Measurements from ENCODE around the gene SDC4. TPM values are rescaled to one million over a fixed set of nuclear protein-coding genes. Genes with fewer than 3 reads are reported as not detected.

SDC4 gene
- total and polyA plus RNA-seq, 7 experiments from 2014 or later, result 0.21 to 46.7 (median 0.47) TPM; not detected in 1

DNA sequence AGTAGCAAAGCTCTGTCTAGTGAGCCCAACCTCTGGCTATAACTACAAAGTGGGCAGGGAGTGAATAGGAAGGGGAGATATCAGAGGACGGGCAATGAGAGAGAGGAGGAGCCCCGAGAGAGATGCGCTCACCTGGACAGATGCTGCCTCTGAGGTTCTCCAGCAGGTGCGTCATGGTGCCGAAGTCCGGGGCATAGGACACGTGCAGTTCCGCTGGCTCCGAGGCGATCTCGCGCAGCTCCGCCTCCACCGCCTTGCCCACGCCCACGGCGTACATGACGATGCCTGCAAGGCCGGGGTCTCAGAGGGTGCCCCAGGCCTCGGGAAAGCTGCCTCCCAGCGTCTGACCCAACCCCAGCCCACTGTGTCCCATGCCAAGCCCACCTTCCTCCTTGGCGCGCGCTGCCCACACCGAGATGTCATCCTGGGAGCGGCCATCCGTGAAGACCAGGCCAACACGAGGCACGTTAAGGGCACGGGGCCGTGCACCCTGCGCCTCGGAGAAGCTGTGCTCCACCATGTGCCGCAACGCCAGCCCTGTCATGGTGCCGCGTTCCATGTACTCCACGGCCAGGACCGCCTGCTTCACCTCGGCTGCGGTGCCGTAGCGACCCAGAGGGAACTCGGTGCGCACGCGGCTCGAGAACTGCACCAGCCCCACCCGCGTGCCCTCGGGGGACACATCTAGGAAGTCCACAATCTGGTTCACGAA is 50.3 kb downstream of the SDC4 start:
- H3K36me3 ChIP-seq (ENCODE audit: control insufficient read depth in 2 of 3, insufficient read depth in 3 of 3, low read length in 3 of 3), result no peaks in the 10 kb centered on the region
- no peak for ATAC-seq
- POLR2A ChIA-PET, result no interaction called here
- no peak overlapping the region for H3K27ac ChIP-seq (ENCODE audit: low read depth, low read length)
- Mint-ChIP-seq H3K9me3 (no peaks in the 10 kb centered on the region), H3K4me3 (no peak overlapping the region), H3K4me1 (peaks cover 4 to 31% (median 5%) of the 10 kb centered on the region in 7 donors), H3K36me3 (peaks cover 0 to 4% (median 0%) of the 10 kb centered on the region in 5 donors), H3K27ac (no peak overlapping the region), H3K27me3 (peaks cover 18 to 37% (median 26%) of the 10 kb centered on the region in 5 donors)
- peaks cover 2 to 13% of the 10 kb centered on the region in 2 donors for H3K4me1 ChIP-seq (ENCODE audit: control insufficient read depth in 2 of 2, insufficient read depth in 2 of 2, low read length in 2 of 2)
- H3K9me3 ChIP-seq (ENCODE audit: control insufficient read depth in 2 of 3, low read length in 3 of 3), result no peaks in the 10 kb centered on the region
- CTCF ChIA-PET, result no interaction called here
- DNase-seq, result no peak
- intact Hi-C loops (cut with micrococcal nuclease), result no loop called here
- peaks cover 0 to 8% of the 10 kb centered on the region in 2 donors for H3K27me3 ChIP-seq (ENCODE audit: control insufficient read depth in 2 of 2, insufficient read depth in 2 of 2, low read length in 2 of 2)
- no peak overlapping the region for H3K4me3 ChIP-seq (ENCODE audit: low read length)

DNA sequence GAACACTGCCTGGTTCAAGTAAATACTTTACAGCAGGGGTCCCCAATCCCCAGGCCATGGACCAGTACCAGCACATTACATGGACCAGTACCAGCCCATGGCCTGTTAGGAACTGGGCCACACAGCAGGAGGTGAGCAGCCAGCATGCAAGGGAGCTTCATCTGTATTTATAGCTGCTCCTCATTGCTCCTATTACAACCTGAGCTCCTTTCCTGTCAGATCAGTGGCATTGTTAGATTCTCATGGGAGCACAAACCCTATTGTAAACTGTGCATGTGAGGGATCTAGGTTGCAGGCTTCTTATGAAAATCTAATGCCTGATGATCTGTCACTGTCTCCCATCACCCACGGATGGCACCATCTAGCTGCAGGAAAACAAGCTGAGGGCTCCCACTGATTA is 53.6 kb downstream of the SDC4 start:
- H3K9me3 Mint-ChIP-seq, result no peaks in the 10 kb centered on the region
- intact Hi-C loops (cut with micrococcal nuclease), result loop anchor here in 1 of 2 donors (5.0 kb wide), 2 partner anchors 407 to 547 kb away; partner anchors contain the start of genes KCNK15 and YWHAB
- peak overlapping the region in 1 of 10 donors; percentile 21 for H3K4me3 Mint-ChIP-seq
- H3K36me3 Mint-ChIP-seq, result peaks cover 0 to 3% (median 0%) of the 10 kb centered on the region in 5 donors
- Histone ChIP-seq H3K4me1 (ENCODE audit: control insufficient read depth in 2 of 2, insufficient read depth in 2 of 2, low read length in 2 of 2) (peaks cover 4 to 14% of the 10 kb centered on the region in 2 donors), H3K27me3 (ENCODE audit: control insufficient read depth in 2 of 2, insufficient read depth in 2 of 2, low read length in 2 of 2) (peaks cover 0 to 10% of the 10 kb centered on the region in 2 donors), H3K4me3 (ENCODE audit: low read length) (no peak overlapping the region), H3K27ac (ENCODE audit: low read depth, low read length) (no peak overlapping the region), H3K36me3 (ENCODE audit: control insufficient read depth in 2 of 3, insufficient read depth in 3 of 3, low read length in 3 of 3) (no peaks in the 10 kb centered on the region), H3K9me3 (ENCODE audit: control insufficient read depth in 2 of 3, low read length in 3 of 3) (no peaks in the 10 kb centered on the region)
- POLR2A ChIA-PET, result interaction anchor here (0.6 kb wide), 1 partner anchor 328 kb away, joined by 3 read pairs; no protein-coding TSS in a partner anchor
- peaks cover 4 to 21% (median 11%) of the 10 kb centered on the region in 7 donors for H3K4me1 Mint-ChIP-seq
- no peak overlapping the region for H3K27ac Mint-ChIP-seq
- ATAC-seq (no peak), DNase-seq (no peak)
- H3K27me3 Mint-ChIP-seq, result peaks cover 25 to 42% (median 41%) of the 10 kb centered on the region in 5 donors
- CTCF ChIA-PET, result interaction anchor here (0.6 to 2.3 kb wide), 9 partner anchors 9 to 345 kb away, joined by 3 to 10 read pairs (median 3); partner anchors contain the start of genes MATN4 and SLPI

DNA sequence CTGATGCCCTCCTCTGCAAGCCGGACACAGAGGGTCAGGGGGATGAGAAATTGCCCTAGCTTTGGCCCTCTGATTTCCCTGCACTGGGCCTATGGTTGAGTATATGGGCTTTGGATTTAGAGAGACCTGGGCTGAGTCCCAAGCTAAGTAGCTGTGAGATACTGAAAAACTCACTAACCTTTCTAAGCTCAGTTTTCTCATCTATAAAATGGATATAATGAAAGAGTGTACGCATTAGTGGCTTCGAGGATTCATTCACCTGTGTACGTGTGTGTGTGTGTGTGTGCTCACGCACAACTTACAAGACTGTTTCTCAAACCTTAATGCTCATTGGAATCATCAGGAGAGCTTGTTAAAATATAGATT is 54.2 kb downstream of the SDC4 start:
- peak overlapping the region; percentile 57 to 83 (median 78) for H3K4me3 Mint-ChIP-seq
- ATAC-seq (no peak), DNase-seq (no peak)
- no peak overlapping the region for H3K4me3 ChIP-seq (ENCODE audit: low read length)
- peaks cover 4 to 21% (median 11%) of the 10 kb centered on the region in 7 donors for H3K4me1 Mint-ChIP-seq
- H3K36me3 ChIP-seq (ENCODE audit: control insufficient read depth in 2 of 3, insufficient read depth in 3 of 3, low read length in 3 of 3), result no peaks in the 10 kb centered on the region
- H3K9me3 Mint-ChIP-seq, result no peaks in the 10 kb centered on the region
- ChIA-PET POLR2A (interaction anchor here (0.6 kb wide), 1 partner anchor 327 kb away, joined by 3 read pairs; no protein-coding TSS in a partner anchor), CTCF (interaction anchor here (0.7 to 2.3 kb wide), 11 partner anchors 10 to 345 kb away, joined by 3 to 10 read pairs (median 4); partner anchors contain the start of genes MATN4, SLPI and TOMM34)
- no peak overlapping the region for H3K27ac ChIP-seq (ENCODE audit: low read depth, low read length)
- H3K9me3 ChIP-seq (ENCODE audit: control insufficient read depth in 2 of 3, low read length in 3 of 3), result no peaks in the 10 kb centered on the region
- peaks cover 29 to 44% (median 41%) of the 10 kb centered on the region in 5 donors for H3K27me3 Mint-ChIP-seq
- H3K36me3 Mint-ChIP-seq, result peaks cover 0 to 3% (median 0%) of the 10 kb centered on the region in 5 donors
- peaks cover 0 to 10% of the 10 kb centered on the region in 2 donors for H3K27me3 ChIP-seq (ENCODE audit: control insufficient read depth in 2 of 2, insufficient read depth in 2 of 2, low read length in 2 of 2)
- no peak overlapping the region for H3K27ac Mint-ChIP-seq
- peaks cover 4 to 14% of the 10 kb centered on the region in 2 donors for H3K4me1 ChIP-seq (ENCODE audit: control insufficient read depth in 2 of 2, insufficient read depth in 2 of 2, low read length in 2 of 2)
- intact Hi-C loops (cut with micrococcal nuclease), result loop anchor here in 1 of 2 donors (5.0 kb wide), 2 partner anchors 407 to 547 kb away; partner anchors contain the start of genes KCNK15 and YWHAB

DNA sequence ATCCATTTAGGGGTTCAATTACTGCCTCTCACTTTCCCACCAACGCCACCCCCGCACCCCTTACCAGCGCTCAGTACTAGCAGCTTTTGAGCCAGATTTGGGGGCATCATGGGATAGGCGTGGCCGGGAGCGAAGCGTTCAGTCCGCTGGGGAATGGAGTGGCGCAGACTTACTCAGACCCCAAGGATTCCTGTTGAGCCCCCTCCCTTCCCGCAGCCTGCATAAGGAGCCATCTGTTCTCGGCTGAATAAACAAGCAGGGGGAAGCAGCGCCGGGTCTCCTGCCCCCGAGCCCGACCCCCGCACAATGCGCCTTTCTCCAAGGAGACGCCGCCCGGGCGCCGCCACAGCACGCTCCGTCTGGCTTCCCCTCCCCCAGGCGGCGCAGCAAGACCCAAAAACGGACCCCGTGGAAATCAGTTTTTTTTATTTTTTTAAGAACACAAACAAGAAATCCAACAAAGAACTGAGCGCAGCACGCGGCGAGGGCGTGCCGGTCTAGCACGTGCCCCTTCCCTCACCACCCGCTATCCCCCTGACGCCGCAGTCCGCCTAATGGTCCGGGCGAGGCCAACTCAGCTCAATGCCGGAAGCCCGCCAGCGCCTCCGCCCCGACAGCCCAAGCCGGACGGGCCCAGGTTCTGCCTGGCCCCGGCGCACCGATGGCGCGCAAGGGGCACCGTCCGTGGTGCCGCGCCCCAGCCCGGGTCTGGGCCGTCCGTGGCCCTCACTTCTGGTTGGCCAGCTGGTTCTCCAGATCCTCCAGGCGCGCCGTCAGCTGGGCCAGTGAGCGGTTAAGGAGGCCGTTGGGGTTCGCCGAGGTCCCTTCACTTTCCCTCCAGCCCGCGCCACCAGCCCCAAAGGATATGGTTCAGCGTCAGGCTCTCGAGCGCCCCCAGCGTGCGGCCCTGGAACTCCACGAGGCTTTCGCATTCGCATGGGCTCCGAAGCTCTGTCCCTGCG is 54.9 kb downstream of the SDC4 start:
- Mint-ChIP-seq H3K9me3 (no peaks in the 10 kb centered on the region), H3K4me1 (peaks cover 4 to 21% (median 11%) of the 10 kb centered on the region in 7 donors), H3K27me3 (peaks cover 31 to 48% (median 38%) of the 10 kb centered on the region in 5 donors), H3K27ac (no peak overlapping the region), H3K36me3 (peaks cover 0 to 2% (median 0%) of the 10 kb centered on the region in 5 donors), H3K4me3 (peak overlapping the region; percentile 57 to 83 (median 78))
- Histone ChIP-seq H3K9me3 (ENCODE audit: control insufficient read depth in 2 of 3, low read length in 3 of 3) (no peaks in the 10 kb centered on the region), H3K36me3 (ENCODE audit: control insufficient read depth in 2 of 3, insufficient read depth in 3 of 3, low read length in 3 of 3) (no peaks in the 10 kb centered on the region), H3K27me3 (ENCODE audit: control insufficient read depth in 2 of 2, insufficient read depth in 2 of 2, low read length in 2 of 2) (peaks cover 0 to 10% of the 10 kb centered on the region in 2 donors), H3K4me3 (ENCODE audit: low read length) (peak overlapping the region; percentile 54), H3K4me1 (ENCODE audit: control insufficient read depth in 2 of 2, insufficient read depth in 2 of 2, low read length in 2 of 2) (peaks cover 4 to 14% of the 10 kb centered on the region in 2 donors), H3K27ac (ENCODE audit: low read depth, low read length) (no peak overlapping the region)
- intact Hi-C loops (cut with micrococcal nuclease), result loop anchor here in 1 of 2 donors (1.0 to 5.0 kb wide), 3 partner anchors 249 to 546 kb away; partner anchors contain the start of genes KCNK15 and YWHAB
- ATAC-seq (peak; percentile 93), DNase-seq (peak; percentile 33 to 89 (median 68))
- ChIA-PET POLR2A (no interaction called here), CTCF (interaction anchor here (0.6 to 2.3 kb wide), 12 partner anchors 10 to 479 kb away, joined by 3 to 10 read pairs (median 4); partner anchors contain the start of genes MATN4, SLPI and TOMM34)

DNA sequence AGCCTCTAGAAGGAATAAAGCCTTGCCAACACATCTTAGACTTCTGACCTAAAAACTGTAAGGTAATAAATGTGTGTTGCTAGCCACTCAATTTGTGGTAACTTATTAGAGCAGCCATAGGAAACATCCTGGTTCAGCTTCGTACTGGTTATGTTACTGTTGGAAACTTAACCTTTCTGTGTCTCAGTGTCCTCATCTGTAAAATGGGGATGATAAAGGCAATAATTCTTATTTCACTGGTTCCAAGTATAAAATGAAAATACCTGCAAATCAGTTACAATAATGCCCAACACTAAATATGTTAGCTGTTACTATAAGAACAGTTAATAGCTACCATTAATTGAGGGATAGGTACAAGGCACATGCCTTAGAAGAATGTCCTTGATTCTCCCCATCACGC is 55.9 kb downstream of the SDC4 start:
- Mint-ChIP-seq H3K27me3 (peaks cover 26 to 52% (median 39%) of the 10 kb centered on the region in 5 donors), H3K27ac (no peak overlapping the region), H3K4me1 (peaks cover 4 to 21% (median 11%) of the 10 kb centered on the region in 7 donors), H3K4me3 (peak overlapping the region in 6 of 10 donors; percentile 42 to 82 (median 76)), H3K9me3 (no peaks in the 10 kb centered on the region), H3K36me3 (peaks cover 0 to 2% (median 0%) of the 10 kb centered on the region in 5 donors)
- Histone ChIP-seq H3K4me1 (ENCODE audit: control insufficient read depth in 2 of 2, insufficient read depth in 2 of 2, low read length in 2 of 2) (peaks cover 4 to 14% of the 10 kb centered on the region in 2 donors), H3K9me3 (ENCODE audit: control insufficient read depth in 2 of 3, low read length in 3 of 3) (no peaks in the 10 kb centered on the region), H3K4me3 (ENCODE audit: low read length) (no peak overlapping the region), H3K27ac (ENCODE audit: low read depth, low read length) (no peak overlapping the region), H3K27me3 (ENCODE audit: control insufficient read depth in 2 of 2, insufficient read depth in 2 of 2, low read length in 2 of 2) (peaks cover 0 to 10% of the 10 kb centered on the region in 2 donors), H3K36me3 (ENCODE audit: control insufficient read depth in 2 of 3, insufficient read depth in 3 of 3, low read length in 3 of 3) (no peaks in the 10 kb centered on the region)
- intact Hi-C loops (cut with micrococcal nuclease), result loop anchor here in 1 of 2 donors (5.0 kb wide), 2 partner anchors 405 to 545 kb away; partner anchors contain the start of genes KCNK15 and YWHAB
- no peak for ATAC-seq
- DNase-seq, result no peak
- POLR2A ChIA-PET, result no interaction called here
- CTCF ChIA-PET, result interaction anchor here (0.7 to 2.4 kb wide), 2 partner anchors 11 to 313 kb away, joined by 6 read pairs; no protein-coding TSS in a partner anchor
